Activated T-cell treated with anti-CD3 and anti-CD28 coated beads for 24 hours (primary cell): ENCODE data around the gene SPRYD4.
"Not testable (repeated sequence)": the region's sequence is repeated elsewhere in the genome, so short reads cannot be mapped to it uniquely, and the experiment has no call there.

Experiments
- DNase-seq: peaks from one replicate; pipeline ENCODE4 v3.0.0-alpha.2; 2020; ENCODE audit warnings: low read depth

The SPRYD4 gene

GRCh38 chr12:56476972-56477432 lies 8.6 kb downstream of the SPRYD4 start:
- DNase-seq, result no peak

GRCh38 chr12:56477521-56478225 lies 9.3 kb downstream of the SPRYD4 start:
- no peak for DNase-seq

- no peak for DNase-seq
Observed at GRCh38 chr12:56479625-56480024, 11.2 kb downstream of the SPRYD4 start.

GRCh38 chr12:56484566-56484965 lies 16.2 kb downstream of the SPRYD4 start:
- DNase-seq, result no peak

- DNase-seq, result no peak
Observed at GRCh38 chr12:56486694-56487093, 18.3 kb downstream of the SPRYD4 start.

- DNase-seq, result no peak
Observed at GRCh38 chr12:56487448-56488040, 19.2 kb downstream of the SPRYD4 start.

GRCh38 chr12:56488041-56488955 lies 19.9 kb downstream of the SPRYD4 start, which contains the start of gene GLS2:
TSS of gene GLS2 (minus strand) at chr12:56488161. CDS start at chr12:56488118, 43 bp downstream.
- peak; percentile 55 for DNase-seq

- DNase-seq, result no peak
Observed at GRCh38 chr12:56490360-56490759, 22.0 kb downstream of the SPRYD4 start.

- DNase-seq, result not testable (repeated sequence)
Observed at GRCh38 chr12:56493409-56494105, 25.2 kb downstream of the SPRYD4 start.

- DNase-seq, result not testable (repeated sequence)
Observed at GRCh38 chr12:56494106-56494415, 25.7 kb downstream of the SPRYD4 start.

- DNase-seq, result not testable (repeated sequence)
Observed at GRCh38 chr12:56494481-56494880, 26.1 kb downstream of the SPRYD4 start.

GRCh38 chr12:56496704-56497103 lies 28.3 kb downstream of the SPRYD4 start:
- peak; percentile 48 for DNase-seq

- not testable (repeated sequence) for DNase-seq
Observed at GRCh38 chr12:56498126-56498902, 29.9 kb downstream of the SPRYD4 start.

- not testable (repeated sequence) for DNase-seq
Observed at GRCh38 chr12:56499452-56499851, 31.1 kb downstream of the SPRYD4 start.

GRCh38 chr12:56499879-56500278 lies 31.5 kb downstream of the SPRYD4 start:
- not testable (repeated sequence) for DNase-seq

GRCh38 chr12:56510786-56511185 lies 42.4 kb downstream of the SPRYD4 start:
- no peak for DNase-seq

- DNase-seq, result not testable (repeated sequence)
Observed at GRCh38 chr12:56514014-56514318, 45.6 kb downstream of the SPRYD4 start.

- no peak for DNase-seq
Observed at GRCh38 chr12:56517854-56518253, 49.5 kb downstream of the SPRYD4 start.

GRCh38 chr12:56518570-56518969 lies 50.2 kb downstream of the SPRYD4 start:
- no peak for DNase-seq

GRCh38 chr12:56520048-56520447 lies 51.7 kb downstream of the SPRYD4 start:
- no peak for DNase-seq

- DNase-seq, result no peak
Observed at GRCh38 chr12:56520506-56520905, 52.1 kb downstream of the SPRYD4 start.
